Activated CD8-positive, alpha-beta memory T cell treated with anti-CD3 and anti-CD28 coated beads, Interleukin-2, amount 50 U/mL, for 24 hours (primary cell): ENCODE results near the gene CDK19.

Experiments
- DNase-seq: peaks from one replicate; pipeline ENCODE4 v3.0.0-alpha.2; 2020; ENCODE audit errors: extremely low read depth

CDK19 gene

DNA sequence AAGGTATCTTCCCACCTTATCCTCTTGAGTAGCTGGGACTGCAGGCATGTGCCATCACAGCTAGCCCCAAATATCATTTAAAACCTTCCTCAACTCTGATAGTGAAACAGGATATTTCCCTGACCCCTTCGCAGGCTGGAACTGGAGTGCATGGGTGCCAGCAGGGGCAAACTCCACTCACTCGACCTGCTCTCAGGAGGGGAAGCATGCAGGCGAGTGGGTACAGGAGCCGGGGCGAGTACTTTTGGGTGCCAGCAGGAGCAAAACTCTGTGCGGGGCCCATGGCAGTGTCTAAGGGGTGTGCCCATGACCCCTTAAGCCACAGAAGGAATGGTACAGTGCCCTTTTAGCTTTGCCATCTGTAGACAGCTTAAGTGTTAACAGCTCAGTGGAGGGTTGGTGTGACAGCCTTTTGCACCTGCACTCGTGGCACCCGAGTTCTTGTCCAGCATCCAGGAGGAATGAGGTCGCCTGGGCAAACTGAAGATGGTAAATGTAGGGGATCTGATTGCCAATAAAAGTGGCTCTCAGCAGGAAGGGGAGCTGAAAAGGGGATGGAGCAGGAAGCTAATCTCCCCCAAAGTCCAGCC, 155.1 kb downstream of the CDK19 start:
- no peak for DNase-seq

DNA sequence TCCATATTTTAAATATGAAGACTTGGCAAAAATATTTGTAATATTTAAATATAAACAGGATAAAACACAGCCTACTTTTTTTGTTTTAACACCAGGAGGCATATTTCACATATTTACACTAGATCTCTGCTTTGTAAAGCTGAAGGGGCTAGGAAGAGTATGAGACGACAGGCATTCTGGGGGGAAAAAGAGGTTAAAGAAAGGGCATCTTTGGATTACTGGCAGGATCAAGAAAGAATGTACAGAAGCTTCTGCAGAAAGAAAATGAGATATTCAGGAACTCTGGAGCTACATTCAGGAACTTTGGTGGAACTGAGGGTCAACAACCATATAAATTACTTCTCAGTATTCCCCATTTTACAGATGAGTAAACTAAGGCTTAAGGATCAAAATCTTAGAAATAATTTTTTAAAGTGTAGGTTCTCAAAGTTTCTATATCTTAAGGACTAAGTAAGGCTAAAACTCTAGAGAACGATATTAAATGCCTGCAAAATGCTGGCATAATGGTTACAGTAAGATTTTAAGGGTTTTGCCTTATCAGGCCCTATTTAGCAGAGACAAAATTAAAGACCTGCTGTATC, 156.5 kb downstream of the CDK19 start:
- DNase-seq = no peak

DNA sequence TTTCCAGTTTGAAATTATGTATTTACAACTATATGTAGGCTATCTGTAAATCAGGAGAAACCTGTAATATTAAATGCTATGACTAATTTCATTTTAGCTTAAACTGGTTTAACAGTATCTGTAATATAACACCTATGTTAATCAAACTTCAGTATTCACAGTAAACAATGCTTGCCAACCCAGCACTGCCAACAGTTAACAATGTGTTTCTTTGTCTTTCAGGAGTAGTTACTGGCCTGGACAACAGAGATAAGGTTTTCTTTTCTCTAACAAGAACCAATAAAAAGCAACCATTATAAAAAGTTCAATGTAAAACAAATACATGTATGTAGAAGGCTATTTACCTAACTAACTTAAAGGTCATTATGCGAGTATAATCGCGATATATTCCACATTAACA, 158.8 kb downstream of the CDK19 start:
- no peak for DNase-seq

DNA sequence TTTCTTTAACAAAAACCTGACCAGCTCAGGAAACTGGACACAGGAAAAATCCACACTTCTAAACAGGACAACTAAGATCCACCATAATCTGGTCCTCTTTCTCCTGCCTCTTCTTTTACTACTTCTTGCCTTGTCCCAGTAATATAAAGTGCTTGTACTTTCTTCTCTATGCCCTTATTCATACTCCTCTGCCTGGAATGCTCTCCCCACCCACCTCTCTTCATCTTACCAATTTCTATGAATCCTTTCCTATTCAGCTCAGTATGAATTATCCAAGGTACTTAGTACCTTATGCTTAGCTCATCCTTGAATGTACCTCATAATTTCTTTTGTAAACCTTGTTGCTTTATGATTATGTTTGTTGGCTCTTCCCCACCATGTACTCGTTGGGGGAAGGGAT, 159.4 kb downstream of the CDK19 start:
- DNase-seq = no peak

DNA sequence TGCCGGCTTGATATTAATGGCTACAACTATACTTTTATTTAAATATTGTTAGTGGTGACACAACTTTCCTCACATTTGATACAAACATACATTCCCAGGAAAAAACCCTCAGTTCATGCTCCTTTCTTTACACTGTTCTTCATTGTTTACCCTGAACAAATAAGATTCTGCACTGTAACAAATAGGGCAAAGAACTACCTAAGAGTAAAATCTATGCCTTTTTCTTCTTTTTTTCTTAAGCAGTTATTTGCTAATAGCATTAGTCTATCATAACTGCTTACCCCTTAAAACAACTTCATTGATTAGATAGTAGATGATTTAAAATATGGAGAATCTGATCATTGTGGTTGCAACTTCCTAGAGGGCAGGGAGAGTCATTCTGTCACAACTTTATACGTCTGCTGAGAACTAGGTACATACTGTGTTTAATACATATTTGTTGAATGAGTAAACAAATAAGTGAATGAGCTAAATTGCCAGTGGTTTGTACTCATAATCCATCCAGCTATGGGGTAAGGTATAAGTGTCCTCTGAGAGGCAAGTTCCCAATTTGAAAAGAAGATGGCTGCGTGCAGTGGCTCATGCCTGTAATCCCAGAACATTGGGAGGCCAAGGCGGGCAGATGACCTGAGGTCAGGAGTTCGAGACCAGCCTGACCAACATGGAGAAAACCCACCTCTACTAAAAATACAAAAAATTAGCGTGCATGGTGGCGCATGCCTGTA, 161.0 kb downstream of the CDK19 start:
- DNase-seq = no peak

DNA sequence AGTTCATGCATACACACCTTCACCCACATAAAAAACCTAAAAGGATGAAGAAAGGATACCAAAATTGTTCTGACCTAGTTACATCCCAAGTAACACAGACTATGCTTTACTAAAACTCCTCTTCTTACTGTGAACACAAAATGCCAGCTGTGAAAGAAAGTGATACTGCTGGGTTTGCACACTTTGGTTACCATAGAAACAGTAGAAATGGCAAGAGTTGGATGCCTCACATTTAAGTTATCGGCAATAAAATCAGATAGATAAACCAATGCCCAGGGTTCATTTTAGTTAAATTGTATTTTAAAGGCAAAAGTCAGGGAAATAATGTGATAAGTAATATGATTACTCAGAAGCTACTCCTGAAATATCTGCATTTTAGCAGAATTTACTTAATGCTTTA, 161.9 kb downstream of the CDK19 start:
- DNase-seq = no peak

DNA sequence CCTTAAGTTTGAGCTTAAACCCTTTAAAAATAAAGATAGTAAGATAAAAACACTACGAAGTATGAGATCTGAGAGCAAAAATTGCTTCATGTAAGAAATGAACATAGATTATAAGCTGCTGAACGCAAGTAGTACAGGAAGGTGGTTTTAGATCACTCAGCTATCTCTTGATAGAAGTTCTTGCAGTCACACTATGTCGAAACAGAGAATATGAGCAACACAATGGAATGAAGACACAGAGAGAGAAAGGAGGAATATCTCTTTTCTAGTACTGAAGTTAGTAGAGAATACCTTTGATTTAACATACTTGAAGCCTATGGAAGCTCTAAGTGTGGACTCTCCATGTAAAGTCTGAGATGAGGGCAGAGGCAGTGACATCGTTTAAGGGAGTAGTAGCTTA, 162.7 kb downstream of the CDK19 start:
- DNase-seq = no peak

DNA sequence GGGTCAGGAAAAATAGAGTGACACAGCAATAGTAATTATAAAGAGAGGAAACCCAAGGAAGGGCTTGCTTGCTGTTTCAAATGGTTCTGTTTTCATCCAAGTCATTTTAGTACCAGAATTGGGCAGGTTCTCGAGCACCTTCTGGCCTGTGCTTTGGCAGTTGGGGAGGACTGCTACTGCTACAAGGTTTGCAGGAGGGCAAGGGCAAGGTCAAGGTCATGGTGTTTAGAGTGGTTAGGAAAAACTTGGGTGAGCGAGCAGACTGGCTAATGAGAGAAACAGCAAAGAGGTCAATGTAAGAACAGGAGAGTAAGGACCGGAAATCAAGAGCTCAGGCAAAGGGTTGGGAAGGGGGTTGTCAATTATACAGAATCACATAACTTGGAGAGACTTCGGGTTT, 164.5 kb downstream of the CDK19 start:
- no peak for DNase-seq

DNA sequence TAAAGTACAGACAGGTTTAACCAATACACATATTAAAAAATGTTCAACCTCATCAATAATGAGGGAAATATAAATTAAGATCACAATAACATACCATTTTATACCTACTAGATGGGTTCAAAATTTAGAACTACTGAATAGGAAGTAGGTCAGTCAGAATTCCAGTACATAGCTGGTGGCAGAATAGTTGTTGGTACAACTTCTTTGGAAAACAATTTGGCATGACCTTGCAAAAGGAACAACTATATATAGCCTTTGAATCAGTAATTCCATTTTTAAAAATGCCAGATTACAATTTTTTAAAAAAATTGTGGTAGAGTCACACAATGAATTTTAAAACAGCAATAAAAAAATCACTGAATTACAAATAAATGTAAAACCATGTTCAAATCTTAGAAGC, 165.6 kb downstream of the CDK19 start:
- DNase-seq = no peak

DNA sequence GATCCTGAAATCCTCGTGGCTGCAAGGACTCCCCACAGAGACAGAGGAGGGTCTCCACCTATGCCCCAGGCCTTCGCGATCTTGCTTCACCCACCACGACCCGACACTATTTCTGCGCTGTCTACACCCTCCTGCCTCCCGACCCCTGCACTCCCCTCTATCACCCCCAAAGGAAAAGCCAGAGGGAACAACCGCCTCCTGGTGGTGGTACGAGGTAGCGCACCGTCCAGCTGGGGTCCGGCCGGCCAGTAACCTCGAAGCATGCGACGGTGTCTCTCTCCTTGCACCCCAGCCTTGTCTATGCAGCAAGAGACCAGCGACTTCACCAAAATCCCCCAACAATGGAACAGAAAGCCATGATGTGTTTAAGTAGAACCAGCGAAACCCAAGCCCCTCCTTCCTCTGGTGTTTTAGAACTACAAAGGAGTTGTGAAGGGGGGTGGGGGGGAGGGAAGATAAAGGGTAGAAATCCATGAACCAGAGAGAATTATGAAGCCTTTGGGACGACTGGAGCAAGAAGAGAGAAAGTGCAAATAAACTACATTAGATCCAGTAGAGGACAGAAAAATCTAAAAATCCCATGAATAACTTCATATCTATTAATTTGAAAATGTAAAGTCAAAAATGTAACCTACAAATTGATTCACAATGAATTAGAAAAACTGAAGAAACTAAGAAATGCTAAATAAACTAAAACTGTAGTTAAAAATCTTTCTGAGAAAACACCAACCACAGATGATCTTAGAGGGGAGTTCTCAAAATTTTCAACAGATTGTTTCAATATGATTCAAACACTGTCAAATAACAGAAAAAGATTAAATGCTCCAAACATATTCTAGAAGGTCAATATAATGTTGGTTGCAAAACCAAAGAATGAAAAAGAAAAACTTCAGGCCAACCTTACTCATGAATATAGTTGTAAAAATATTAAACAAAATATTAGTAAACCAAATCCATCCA, 168.0 kb downstream of the CDK19 start:
- DNase-seq = no peak

DNA sequence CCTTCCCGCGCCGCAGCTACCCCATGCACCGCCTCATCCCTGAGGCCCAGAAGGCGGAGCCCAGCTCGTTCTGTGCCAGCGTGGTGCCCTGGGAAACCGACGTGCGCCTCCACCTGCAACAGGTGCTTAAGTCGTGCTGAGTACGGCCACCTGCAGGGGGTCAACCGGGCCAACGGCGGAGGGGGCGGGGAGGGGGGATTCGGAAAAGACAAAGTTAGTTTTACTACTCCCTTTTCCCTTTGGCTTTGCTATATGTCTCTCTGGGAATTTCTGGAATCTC, 168.9 kb downstream of the CDK19 start:
- no peak for DNase-seq

DNA sequence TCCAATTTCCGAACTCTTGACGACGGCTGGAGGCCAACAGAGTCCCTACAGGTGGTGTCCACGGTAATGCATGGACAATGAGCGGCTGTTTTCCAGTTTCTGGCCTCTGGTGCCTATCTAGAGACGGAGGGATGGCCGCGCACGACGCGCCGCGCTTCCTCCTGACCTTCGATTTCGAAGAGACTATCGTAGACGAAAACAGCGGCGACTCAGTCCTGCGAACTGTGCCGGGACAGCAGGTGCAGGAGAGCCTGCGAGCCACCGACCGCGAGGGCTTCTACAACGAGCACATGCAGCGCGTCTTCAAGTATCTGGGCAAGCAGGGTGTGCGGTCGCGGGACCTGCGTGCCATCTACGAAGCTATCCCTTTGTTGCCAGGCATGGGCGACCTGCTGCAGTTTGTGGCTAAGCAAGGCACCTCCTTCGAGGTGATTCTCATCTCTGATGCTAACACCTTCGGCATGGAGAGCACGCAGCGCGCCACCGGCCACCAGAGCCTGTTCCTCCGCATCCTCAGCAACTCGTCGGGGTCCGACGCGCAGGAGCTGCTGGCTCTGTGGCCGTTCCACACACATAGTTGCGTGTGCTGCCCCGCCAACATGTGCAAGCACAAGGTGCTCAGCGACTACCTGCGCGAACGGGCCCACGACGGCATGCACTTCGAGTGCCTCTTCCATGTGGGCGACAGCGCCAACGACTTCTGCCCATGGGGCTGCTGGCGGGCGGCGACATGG, 169.4 kb downstream of the CDK19 start:
- DNase-seq = no peak

DNA sequence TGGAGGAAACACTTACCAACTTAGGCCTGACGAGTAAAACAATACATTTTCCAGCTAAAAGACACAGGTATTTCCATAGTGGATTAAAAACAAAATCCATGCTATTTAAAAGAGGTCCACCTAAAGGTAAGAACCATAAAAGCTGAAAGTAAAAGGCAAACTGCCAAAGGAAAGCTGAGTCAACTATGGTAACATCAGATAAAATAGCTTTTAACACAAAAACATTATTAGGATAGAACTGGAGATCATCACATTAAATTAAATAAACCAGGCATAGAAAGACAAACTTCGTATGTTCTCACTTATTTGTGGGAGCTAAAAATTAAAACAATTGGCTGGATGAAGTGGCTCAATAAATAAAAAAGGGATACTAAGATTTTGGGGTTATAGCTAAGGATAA, 172.1 kb downstream of the CDK19 start:
- DNase-seq = no peak

DNA sequence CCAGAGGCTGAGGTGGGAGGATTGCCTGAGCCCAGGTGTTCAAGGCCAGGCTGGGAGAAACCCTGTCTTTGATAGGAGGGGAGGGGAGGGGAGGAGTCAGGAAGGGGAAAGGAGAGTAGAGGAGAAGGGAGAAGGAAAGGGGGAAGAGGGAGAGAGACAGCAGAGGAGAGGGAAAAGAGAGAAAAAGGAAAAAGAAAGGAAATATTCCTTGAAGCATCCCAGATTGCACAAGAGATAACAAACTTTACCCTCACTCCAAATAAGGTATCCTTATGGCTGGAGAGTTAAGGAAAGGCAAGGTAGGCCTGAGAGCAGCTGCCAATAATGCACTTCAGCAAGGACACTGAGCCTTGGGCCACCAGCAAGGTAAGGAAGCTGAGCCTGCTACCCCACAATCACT, 172.6 kb downstream of the CDK19 start:
- no peak for DNase-seq

DNA sequence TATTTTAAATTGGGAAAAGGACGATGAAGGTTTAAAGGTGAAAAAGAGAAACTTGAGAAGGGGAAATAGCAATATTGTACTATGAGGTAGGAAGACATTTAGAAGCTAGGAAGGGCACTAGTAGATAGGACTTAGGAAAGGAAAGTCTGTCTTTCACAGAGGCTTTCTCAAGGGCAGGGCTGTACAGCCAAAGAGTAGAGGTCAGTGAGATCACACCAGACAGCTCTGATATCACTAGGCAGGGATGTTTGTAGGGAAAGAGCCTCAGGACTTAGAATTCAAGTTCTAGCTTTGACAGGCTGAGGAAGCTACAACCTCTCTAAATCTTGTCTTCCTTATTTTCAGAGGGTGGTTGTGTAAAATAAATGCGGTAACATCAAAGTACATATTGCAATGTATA, 178.5 kb downstream of the CDK19 start:
- DNase-seq = no peak

DNA sequence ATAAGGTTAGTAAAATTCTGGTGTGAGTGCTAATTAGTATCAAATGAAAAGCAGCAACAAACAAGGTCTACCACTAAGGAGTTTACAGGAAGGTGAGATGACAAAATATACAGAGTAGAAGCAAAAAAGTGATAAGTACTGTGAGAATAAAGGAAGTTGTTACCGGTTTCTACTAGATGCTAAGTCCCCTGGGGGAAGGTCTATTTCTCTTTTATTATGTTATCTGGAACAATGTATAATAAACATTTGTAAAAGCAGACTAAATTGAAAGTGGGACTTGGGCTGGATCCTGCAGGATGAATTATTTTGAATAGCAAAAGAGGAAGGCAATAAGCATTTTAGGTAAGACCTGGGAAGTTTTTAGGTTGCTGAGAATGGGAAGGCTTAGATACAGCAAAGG, 180.2 kb downstream of the CDK19 start:
- DNase-seq = no peak

DNA sequence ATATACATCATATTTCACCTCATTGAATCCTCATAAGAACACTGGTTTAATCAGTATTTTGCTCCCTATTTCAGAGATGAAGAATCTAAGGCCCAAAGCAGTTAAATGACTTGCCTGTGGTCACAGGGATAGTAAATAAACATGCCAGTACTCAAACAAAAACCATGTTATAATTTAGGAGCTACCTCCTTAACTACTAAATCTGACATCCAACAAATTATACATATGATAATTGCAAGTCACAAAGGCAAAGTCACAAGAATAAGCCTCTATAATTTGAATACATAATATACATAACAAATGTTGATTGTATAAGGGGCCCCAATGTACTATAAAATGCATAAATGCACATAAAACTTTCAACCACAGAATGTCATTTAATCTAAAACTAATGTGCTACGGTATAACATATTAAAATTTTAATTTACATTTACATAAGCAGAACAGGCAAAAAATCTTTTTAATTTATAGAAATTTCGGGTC, 181.5 kb downstream of the CDK19 start:
- no peak for DNase-seq

DNA sequence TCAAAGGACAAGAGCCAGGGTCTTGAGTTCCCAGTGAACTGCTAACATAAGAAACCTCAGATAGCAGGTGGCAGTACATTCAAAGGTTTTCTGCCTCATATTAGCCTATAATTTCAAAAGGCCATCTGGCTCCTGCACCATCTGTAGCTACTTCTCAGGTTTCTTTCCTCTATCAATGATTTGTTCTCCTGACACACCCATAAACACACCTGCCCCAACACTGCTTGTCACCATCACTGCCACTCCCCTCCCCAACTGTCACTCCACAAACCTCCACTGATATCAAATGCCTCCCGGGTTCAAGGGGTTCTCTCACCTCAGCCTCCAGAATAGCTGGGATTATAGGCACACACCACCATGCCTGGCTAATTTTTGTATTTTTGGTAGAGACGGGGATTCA, 186.1 kb downstream of the CDK19 start:
- no peak for DNase-seq

DNA sequence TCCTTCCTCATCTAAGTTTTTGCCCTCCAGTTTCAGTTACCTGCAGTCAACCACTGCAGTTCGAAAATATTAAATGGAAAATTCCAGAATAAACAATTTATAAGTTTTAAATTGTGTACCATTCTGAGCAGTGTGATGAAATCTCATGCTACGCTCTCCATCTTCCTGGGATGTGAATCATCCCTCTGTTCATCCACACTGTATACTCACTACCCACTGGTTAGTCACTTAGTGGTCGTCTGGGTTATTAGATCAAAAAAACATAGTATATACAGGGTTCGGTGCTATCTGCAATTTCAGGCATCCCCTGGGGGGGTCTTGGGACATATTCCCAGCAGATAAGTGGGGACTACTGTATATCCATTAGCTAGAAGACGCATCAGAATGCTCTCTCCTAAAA, 186.9 kb downstream of the CDK19 start:
- DNase-seq = no peak

DNA sequence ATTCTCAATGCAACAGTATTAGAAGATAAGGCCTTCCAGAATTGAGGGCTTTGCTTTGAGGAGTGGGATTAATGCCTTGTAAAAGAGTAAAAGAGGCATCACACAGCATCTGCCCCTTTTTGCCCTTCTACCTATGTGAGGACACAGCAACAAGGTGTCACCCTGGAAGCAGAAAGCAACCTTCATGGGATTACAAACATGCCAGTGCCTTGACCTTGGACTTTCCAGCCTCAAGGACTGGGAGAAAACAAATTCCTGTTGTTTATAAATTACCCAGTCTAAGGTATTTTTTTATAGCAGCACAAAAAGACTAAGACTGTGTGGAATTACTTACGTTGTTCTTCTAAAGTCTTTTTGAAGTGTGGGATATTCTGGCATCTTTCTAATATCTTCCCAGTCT, 188.8 kb downstream of the CDK19 start:
- DNase-seq = no peak

DNA sequence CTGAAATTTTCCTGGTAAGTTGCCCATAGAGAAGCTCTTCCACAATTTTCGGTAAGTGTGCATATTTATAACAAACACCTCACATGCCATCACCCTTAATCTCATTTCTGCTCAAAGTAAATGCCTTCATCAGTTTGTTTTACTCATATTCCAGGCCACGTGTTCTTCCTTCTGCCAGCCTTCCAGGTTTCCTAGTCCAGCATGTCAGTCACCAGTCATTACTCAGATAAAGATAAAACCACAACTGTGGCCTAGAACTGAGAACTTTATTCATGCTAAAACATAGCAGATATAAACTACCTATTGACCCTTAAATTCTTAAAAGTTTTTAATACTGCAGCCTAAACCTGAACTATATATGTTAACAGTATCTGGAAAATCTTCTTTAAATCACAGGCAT, 189.4 kb downstream of the CDK19 start:
- no peak for DNase-seq
